Stomach (tissue), 9 donors: ENCODE results near the gene IDH3A. TPM values are rescaled to one million over a fixed set of nuclear protein-coding genes. Genes with fewer than 3 reads are reported as not detected.
A peak's percentile ranks its signal among the peaks of the same experiment; 100 is the strongest.

Experiments
- DNase-seq, 2 donors: peaks; one replicate each; pipeline versions ENCODE4 v3.0.0 to v3.0.0-alpha.2; 2013 to 2019
- H3K27ac ChIP-seq, 5 donors: fragments of 200-600 bp in 4 of 5; sonication (generic) in 4 of 5; one replicate each; pipeline ENCODE4 v1.5.1; 2013 to 2019; ENCODE audit warnings: mild to moderate bottlenecking in 1 of 5, moderate library complexity in 1 of 5
- H3K27me3 ChIP-seq, 3 donors: fragments of 200-600 bp; sonication (generic); one replicate each; pipeline ENCODE4 v1.5.1; 2017 to 2019; ENCODE audit warnings: mixed run types in 1 of 3
- H3K36me3 ChIP-seq, 4 donors: fragments of 200-600 bp; sonication (generic); 1 replicate in 3 of 4; 2 replicates in 1 of 4; pipeline ENCODE4 v1.5.1; 2016 to 2019
- H3K4me1 ChIP-seq, 4 donors: fragments of 200-600 bp; sonication (generic); one replicate each; pipeline ENCODE4 v1.5.1; 2016 to 2019
- H3K4me3 ChIP-seq, 4 donors: fragments of 200-600 bp; sonication (generic) in 3 of 4; one replicate each; pipeline ENCODE4 v1.5.1; 2016 to 2019; ENCODE audit warnings: mild to moderate bottlenecking in 1 of 4
- H3K9me3 ChIP-seq, 4 donors: fragments of 200-600 bp; sonication (generic); one replicate each; pipeline ENCODE4 v1.5.1; 2016 to 2019
- EP300 ChIP-seq: sonication (generic); formaldehyde crosslinking; IDR thresholded peaks from one replicate; pipeline ENCODE4 v1.6.1; 2017; ENCODE audit warnings: antibody characterized with exemption
- POLR2A ChIP-seq, 4 donors: fragments of 450-650 bp; IDR thresholded peaks; one replicate each; pipeline ENCODE4 v1.6.1; 2016; ENCODE audit warnings: antibody characterized with exemption in 4 of 4, control low read depth in 2 of 4, mild to moderate bottlenecking in 1 of 4, moderate library complexity in 1 of 4
- POLR2AphosphoS5 ChIP-seq, 3 donors: sonication (generic); formaldehyde crosslinking; IDR thresholded peaks; one replicate each; pipeline ENCODE4 v1.6.1; 2016; ENCODE audit warnings: antibody characterized with exemption in 3 of 3
- WGBS, 5 donors: extraction: QIAGEN DNeasy Blood & Tissue Kit in 3 of 5; methylation state at CpG; one replicate each; pipeline versions ENCODE4 v1.1.5 to v1.1.7; 2013 to 2018; 5-methylcytosine and 5-hydroxymethylcytosine counted together
- intact Hi-C: fragments of 100-400 bp; cut with DNase I; formaldehyde crosslinking; loops from one replicate; pipeline ENCODE4 v1.15.1; 2023; ENCODE audit warnings: low total_unique reads
- polyA plus RNA-seq, 3 donors: library from polyadenylated mRNA; stranded (reverse); fragments of 200-250 nt; gene quantifications; one replicate each; pipeline ENCODE4 v1.2.3, GENCODE V29; 2013
- total RNA-seq, 5 donors: library from RNA; depleted of rRNA; stranded (reverse); fragments of >200 nt; gene quantifications; one replicate each; pipeline versions ENCODE4 v1.1.0 to v1.2.3, GENCODE V29; 2014 to 2016
- TF ChIP-seq, protein P1 (sequence below), 7 experiments: fragments of 450-650 bp in 4 of 7; fragments of 200-600 bp in 3 of 7; sonication (generic) in 3 of 7; IDR thresholded peaks; one replicate each; pipeline ENCODE4 v1.5.1; 2016 to 2019; ENCODE audit warnings: antibody characterized with exemption in 7 of 7, control low read depth in 2 of 7, mild to moderate bottlenecking in 1 of 7
- donor health status: healthy with polysubstance abuse.
- donor health status: Bipolar disorder and iron deficiency.
- donor health status: healthy.

The IDH3A gene
- total and polyA plus RNA-seq, 8 donors = 25.5 to 731 (median 49.1) TPM

GRCh38 chr15:78108300-78109084 lies 40.7 kb upstream of the IDH3A start:
- no peaks in the 10 kb centered on the region for H3K9me3 ChIP-seq
- H3K36me3 ChIP-seq = no peaks in the 10 kb centered on the region
- no peaks in the 10 kb centered on the region for H3K27me3 ChIP-seq
- no peak overlapping the region for H3K27ac ChIP-seq
- no peak overlapping the region for H3K4me3 ChIP-seq
- intact Hi-C loops = loop anchor here (5.0 kb wide), 2 partner anchors 106 to 141 kb away; no protein-coding TSS in a partner anchor
- 29 to 49% (median 36%) methylated on average over 8 to 11 of the region's 11 CpGs for WGBS, 5 donors
- TF ChIP-seq, protein P1, sequence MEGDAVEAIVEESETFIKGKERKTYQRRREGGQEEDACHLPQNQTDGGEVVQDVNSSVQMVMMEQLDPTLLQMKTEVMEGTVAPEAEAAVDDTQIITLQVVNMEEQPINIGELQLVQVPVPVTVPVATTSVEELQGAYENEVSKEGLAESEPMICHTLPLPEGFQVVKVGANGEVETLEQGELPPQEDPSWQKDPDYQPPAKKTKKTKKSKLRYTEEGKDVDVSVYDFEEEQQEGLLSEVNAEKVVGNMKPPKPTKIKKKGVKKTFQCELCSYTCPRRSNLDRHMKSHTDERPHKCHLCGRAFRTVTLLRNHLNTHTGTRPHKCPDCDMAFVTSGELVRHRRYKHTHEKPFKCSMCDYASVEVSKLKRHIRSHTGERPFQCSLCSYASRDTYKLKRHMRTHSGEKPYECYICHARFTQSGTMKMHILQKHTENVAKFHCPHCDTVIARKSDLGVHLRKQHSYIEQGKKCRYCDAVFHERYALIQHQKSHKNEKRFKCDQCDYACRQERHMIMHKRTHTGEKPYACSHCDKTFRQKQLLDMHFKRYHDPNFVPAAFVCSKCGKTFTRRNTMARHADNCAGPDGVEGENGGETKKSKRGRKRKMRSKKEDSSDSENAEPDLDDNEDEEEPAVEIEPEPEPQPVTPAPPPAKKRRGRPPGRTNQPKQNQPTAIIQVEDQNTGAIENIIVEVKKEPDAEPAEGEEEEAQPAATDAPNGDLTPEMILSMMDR (IDR thresholded peaks at IDR 0.05) = peak in 6 of 7 experiments; percentile 5 to 99 (median 90)
- TF ChIP-seq POLR2A (IDR thresholded peaks at IDR 0.05) (no peak), POLR2AphosphoS5 (IDR thresholded peaks at IDR 0.05) (peak in 2 of 3 donors; percentile 18 to 72), EP300 (no peak)
- H3K4me1 ChIP-seq = peaks cover 0 to 36% (median 6%) of the 10 kb centered on the region in 4 donors
- DNase-seq = peak; percentile 89 to 94

DNA sequence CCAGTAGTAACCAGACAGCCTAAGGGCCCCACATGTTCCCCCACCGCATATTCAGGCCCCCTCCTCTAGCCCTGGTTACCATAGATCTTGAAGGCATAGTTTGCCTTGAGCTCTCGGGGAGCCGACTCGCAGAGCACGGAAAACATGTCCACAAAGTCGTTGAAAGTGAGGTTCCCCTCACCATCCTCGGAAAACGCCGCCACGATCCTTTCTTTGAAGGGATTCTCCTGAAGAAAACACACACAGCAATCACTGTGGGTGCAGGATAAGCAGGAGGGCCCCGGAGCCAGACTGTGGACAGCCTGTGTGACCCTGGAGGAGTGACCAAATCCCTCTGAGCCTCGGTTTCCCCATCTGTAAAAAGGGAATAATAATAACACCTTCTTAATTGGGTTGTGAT lies 40.0 kb upstream of the IDH3A start:
- H3K9me3 ChIP-seq = no peaks in the 10 kb centered on the region
- DNase-seq = no peak
- no peaks in the 10 kb centered on the region for H3K36me3 ChIP-seq
- peaks cover 0 to 30% (median 6%) of the 10 kb centered on the region in 4 donors for H3K4me1 ChIP-seq
- no peak overlapping the region for H3K4me3 ChIP-seq
- H3K27ac ChIP-seq = no peak overlapping the region
- intact Hi-C loops = loop anchor here (5.0 kb wide), 2 partner anchors 107 to 142 kb away; no protein-coding TSS in a partner anchor
- H3K27me3 ChIP-seq = no peaks in the 10 kb centered on the region
- WGBS, 5 donors = 87 to 92% (median 89%) methylated on average over 12 of the region's 12 CpGs
- no peak for TF ChIP-seq POLR2AphosphoS5 (IDR thresholded peaks at IDR 0.05)
- TF ChIP-seq, protein P1 (IDR thresholded peaks at IDR 0.05) = no peak
- no peak for TF ChIP-seq POLR2A (IDR thresholded peaks at IDR 0.05)
- TF ChIP-seq EP300 = no peak

DNA sequence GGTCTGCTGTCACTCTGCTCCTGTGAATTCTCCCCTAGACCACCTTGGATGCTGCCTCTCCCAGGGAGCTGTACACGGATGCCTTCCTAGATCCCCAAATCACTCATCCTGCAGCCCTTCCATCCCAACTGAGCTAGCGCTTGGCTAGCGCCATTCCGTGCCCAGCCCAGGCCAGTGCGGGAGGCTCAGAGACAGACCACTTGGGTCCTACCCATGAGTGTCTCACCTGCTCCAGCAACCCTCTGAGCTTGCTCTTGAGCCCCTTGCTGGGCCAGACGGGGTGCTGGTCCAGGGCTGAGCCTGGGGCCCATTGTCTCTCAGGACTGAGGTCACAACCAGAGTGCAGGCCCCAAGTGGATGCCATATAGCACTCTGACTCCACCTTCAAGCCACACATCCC lies 39.1 kb upstream of the IDH3A start:
- DNase-seq = no peak
- WGBS, 5 donors = 91 to 98% (median 95%) methylated on average over 6 of the region's 6 CpGs
- intact Hi-C loops = loop anchor here (5.0 kb wide), 2 partner anchors 87 to 132 kb away; no protein-coding TSS in a partner anchor

GRCh38 chr15:78110916-78111475 lies 38.2 kb upstream of the IDH3A start:
- no peaks in the 10 kb centered on the region for H3K36me3 ChIP-seq
- WGBS, 5 donors = 83 to 94% (median 89%) methylated on average over 10 of the region's 10 CpGs
- H3K27me3 ChIP-seq = no peaks in the 10 kb centered on the region
- H3K4me1 ChIP-seq = peaks cover 0 to 11% (median 4%) of the 10 kb centered on the region in 4 donors
- H3K9me3 ChIP-seq = no peaks in the 10 kb centered on the region
- intact Hi-C loops = loop anchor here (5.0 kb wide), 2 partner anchors 86 to 131 kb away; no protein-coding TSS in a partner anchor
- no peak overlapping the region for H3K27ac ChIP-seq
- TF ChIP-seq EP300 (no peak), POLR2AphosphoS5 (IDR thresholded peaks at IDR 0.05) (no peak), POLR2A (IDR thresholded peaks at IDR 0.05) (no peak)
- TF ChIP-seq, protein P1 (IDR thresholded peaks at IDR 0.05) = no peak
- H3K4me3 ChIP-seq = no peak overlapping the region
- no peak for DNase-seq

More for the DNA sequence above, 39.1 kb upstream of the IDH3A start:
- H3K27me3 ChIP-seq = no peaks in the 10 kb centered on the region
- no peak overlapping the region for H3K4me3 ChIP-seq
- peaks cover 0 to 20% (median 6%) of the 10 kb centered on the region in 4 donors for H3K4me1 ChIP-seq
- H3K36me3 ChIP-seq = no peaks in the 10 kb centered on the region
- no peaks in the 10 kb centered on the region for H3K9me3 ChIP-seq
- no peak overlapping the region for H3K27ac ChIP-seq
- TF ChIP-seq POLR2A (IDR thresholded peaks at IDR 0.05) (no peak), POLR2AphosphoS5 (IDR thresholded peaks at IDR 0.05) (no peak), EP300 (no peak)
- TF ChIP-seq, protein P1 (IDR thresholded peaks at IDR 0.05) = no peak
